Smooth muscle cell (in vitro differentiated cells): ENCODE measurements around the gene LACTBL1. TPM values are rescaled to one million over a fixed set of nuclear protein-coding genes. Genes with fewer than 3 reads are reported as not detected.
A peak's percentile ranks its signal among the peaks of the same experiment; 100 is the strongest.

Experiments
- DNase-seq: peaks from one replicate; lab custom pipeline; 2025; ENCODE audit not compliant: unreplicated experiment; lab: John Stamatoyannopoulos, UW
- H2AFZ ChIP-seq: fragments of 200-600 bp; sonication (generic); 2 replicates; pipeline ENCODE4 v1.6.0; 2016; ENCODE audit warnings: antibody characterized with exemption, low read depth, mild to moderate bottlenecking
- H3F3A ChIP-seq: fragments of 200-600 bp; sonication (generic); 2 replicates; pipeline ENCODE4 v1.6.0; 2017; ENCODE audit warnings: antibody characterized with exemption, low read depth
- H3K27ac ChIP-seq: fragments of 200-600 bp; sonication (generic); 2 replicates; pipeline ENCODE4 v1.5.1; 2016; ENCODE audit warnings: low read depth, mild to moderate bottlenecking
- H3K27me3 ChIP-seq: fragments of 200-600 bp; sonication (generic); 2 replicates; pipeline ENCODE4 v1.6.1; 2016; ENCODE audit warnings: low read depth, mild to moderate bottlenecking
- H3K36me3 ChIP-seq: fragments of 200-600 bp; sonication (generic); 2 replicates; pipeline ENCODE4 v1.5.1; 2016; ENCODE audit warnings: low read depth
- H3K4me1 ChIP-seq: fragments of 200-600 bp; sonication (generic); 2 replicates; pipeline ENCODE4 v1.5.1; 2016; ENCODE audit warnings: low read depth
- H3K4me2 ChIP-seq: fragments of 200-600 bp; sonication (generic); 2 replicates; pipeline ENCODE4 v1.6.0; 2016; ENCODE audit warnings: mild to moderate bottlenecking
- H3K4me3 ChIP-seq: fragments of 200-600 bp; sonication (generic); 2 replicates; pipeline ENCODE4 v1.5.1; 2016; ENCODE audit warnings: mild to moderate bottlenecking
- H3K79me2 ChIP-seq: fragments of 200-600 bp; sonication (generic); 2 replicates; pipeline ENCODE4 v1.6.0; 2016; ENCODE audit warnings: low read depth, mild to moderate bottlenecking
- H3K9ac ChIP-seq: fragments of 200-600 bp; sonication (generic); 2 replicates; pipeline ENCODE4 v1.6.0; 2016; ENCODE audit warnings: low read depth
- H3K9me3 ChIP-seq: fragments of 200-600 bp; sonication (generic); replicated peaks from 2 replicates; pipeline ENCODE4 v1.5.1; 2016; ENCODE audit warnings: low read depth
- H4K20me1 ChIP-seq: fragments of 200-600 bp; sonication (generic); 2 replicates; pipeline ENCODE4 v1.6.0; 2016; ENCODE audit warnings: low read depth
- CTCF ChIP-seq: fragments of 200-600 bp; sonication (generic); IDR thresholded peaks from 2 replicates; pipeline ENCODE4 v1.5.1; 2017; ENCODE audit warnings: borderline replicate concordance, mild to moderate bottlenecking, antibody characterized with exemption; ENCODE audit not compliant: insufficient read depth, poor library complexity, severe bottlenecking
- WGBS: methylation state at CpG from one replicate; pipeline ENCODE4 v1.1.7; 2016; ENCODE audit warnings: low lambda C conversion rate; 5-methylcytosine and 5-hydroxymethylcytosine counted together
- polyA plus RNA-seq: library from polyadenylated mRNA; unstranded; fragments of >200 nt; fragmentation: Nextera tagmentation; extraction: Ambion mirVana; gene quantifications from 2 replicates; pipeline ENCODE4 v1.2.1, GENCODE V29; 2016
- total RNA-seq: library from RNA; depleted of rRNA; stranded (reverse); fragments of >200 nt; gene quantifications from 2 replicates; pipeline ENCODE4 v1.2.3, GENCODE V29; 2014

Gene LACTBL1
- total RNA-seq (not detected in 2 replicates), polyA plus RNA-seq (not detected in 2 replicates)

GRCh38 chr1:22972760-22973159 is at the start of gene LACTBL1:
Gene LACTBL1 (minus strand): TSS chr1:22972866. CDS start chr1:22972316, 550 bp downstream.
- H4K20me1 ChIP-seq, result no peaks in the 10 kb centered on the region
- H3K27me3 ChIP-seq, result peaks cover 10% of the 10 kb centered on the region
- no peaks in the 10 kb centered on the region for H3K4me1 ChIP-seq
- no peaks in the 10 kb centered on the region for H3K79me2 ChIP-seq
- no peak within 1 kb of the TSS for H3K4me3 ChIP-seq
- no peak within 1 kb of the TSS for H3K4me2 ChIP-seq
- H3K36me3 ChIP-seq, result no peaks in the 10 kb centered on the region
- H3F3A ChIP-seq, result no peaks in the 10 kb centered on the region
- DNase-seq, result no peak
- H3K27ac ChIP-seq, result no peak within 1 kb of the TSS
- 81% methylated on average over 5 of the region's 5 CpGs for WGBS
- no peak within 1 kb of the TSS for H2AFZ ChIP-seq
- H3K9me3 ChIP-seq, result no peaks in the 10 kb centered on the region
- no peak within 1 kb of the TSS for H3K9ac ChIP-seq
- TF ChIP-seq CTCF, result no peak

GRCh38 chr1:23021834-23022233 is 49.2 kb upstream of the LACTBL1 start:
- peak overlapping the region; percentile 88 for H3K4me2 ChIP-seq
- 96% methylated on average over 2 of the region's 2 CpGs for WGBS
- peaks cover 6% of the 10 kb centered on the region for H3K4me1 ChIP-seq
- H3K9me3 ChIP-seq, result no peaks in the 10 kb centered on the region
- TF ChIP-seq CTCF, result no peak
- H3K79me2 ChIP-seq, result peaks cover 74% of the 10 kb centered on the region
- peaks cover 3% of the 10 kb centered on the region for H3K36me3 ChIP-seq
- DNase-seq, result no peak
- no peak overlapping the region for H3K9ac ChIP-seq
- H3K4me3 ChIP-seq, result peak overlapping the region; percentile 95
- no peak overlapping the region for H2AFZ ChIP-seq
- H4K20me1 ChIP-seq, result peaks cover 66% of the 10 kb centered on the region
- no peaks in the 10 kb centered on the region for H3F3A ChIP-seq
- no peak overlapping the region for H3K27ac ChIP-seq
- H3K27me3 ChIP-seq, result no peaks in the 10 kb centered on the region

- H3F3A ChIP-seq, result no peaks in the 10 kb centered on the region
- 36% methylated on average over 7 of the region's 7 CpGs for WGBS
- peak overlapping the region; percentile 93 for H3K9ac ChIP-seq
- H3K4me3 ChIP-seq, result peak overlapping the region; percentile 95
- no peaks in the 10 kb centered on the region for H3K27me3 ChIP-seq
- no peaks in the 10 kb centered on the region for H3K9me3 ChIP-seq
- H2AFZ ChIP-seq, result no peak overlapping the region
- peaks cover 65% of the 10 kb centered on the region for H3K79me2 ChIP-seq
- peak overlapping the region; percentile 85 for H3K27ac ChIP-seq
- H3K4me2 ChIP-seq, result peak overlapping the region; percentile 88
- peaks cover 56% of the 10 kb centered on the region for H4K20me1 ChIP-seq
- H3K4me1 ChIP-seq, result peaks cover 6% of the 10 kb centered on the region
- TF ChIP-seq CTCF, result no peak
- peaks cover 3% of the 10 kb centered on the region for H3K36me3 ChIP-seq
- no peak for DNase-seq
These were observed 48.2 kb upstream of the LACTBL1 start for GRCh38 chr1:23020706-23021405.
